K562 (cell line): ENCODE data around the gene CARMIL1. TPM values are rescaled to one million over a fixed set of nuclear protein-coding genes. Genes with fewer than 3 reads are reported as not detected.

Experiments used
- ATAC-seq: fragments of 200-7000 bp; cut with Tn5 transposase; 3 replicates; pipeline ENCODE4 v1.9.1; 2020; ENCODE audit warnings: moderate library complexity
- BruUV-seq: library from RNA; stranded (reverse); fragments of 400-500 nt; replicated peaks from 2 replicates; lab custom pipeline; 2021; lab: Mats Ljungman, UMichigan
- CTCF ChIA-PET: fragments of 300-600 bp; formaldehyde crosslinking; extraction: SDS; loops from one replicate; lab custom pipeline; 2021; ENCODE audit warnings: low intra/inter-chr PET ratio; lab: Yijun Ruan, JAX
- POLR2A ChIA-PET: fragments of 300-600, 350-650 bp; sonication (Branson Sonifier 250); formaldehyde crosslinking; extraction: SDS; loops from one replicate; lab custom pipeline; 2021; ENCODE audit warnings: antibody characterized with exemption, inconsistent platforms; lab: Yijun Ruan, JAX
- DNase-seq, 4 experiments: peaks; one replicate each; pipeline versions ENCODE4 v3.0.0 to v3.0.0-alpha.2; 2011 to 2018; ENCODE audit warnings: low spot score in 3 of 4, mixed read lengths in 3 of 4; ENCODE audit errors: extremely low read depth in 1 of 4
- FAIRE-seq: peaks from 2 replicates; lab custom pipeline; 2011; peaks lifted over from hg19 to GRCh38; lab: Jason Lieb, UNC
- H2AFZ ChIP-seq: 2 replicates; pipeline ENCODE4 v1.6.0; 2011; ENCODE audit warnings: low read depth, low read length, control low read depth, inconsistent platforms
- H3K27ac ChIP-seq: fragments of 200-600 bp; 3 replicates; pipeline ENCODE4 v1.8.0; 2011; ENCODE audit warnings: low read depth, mild to moderate bottlenecking, control low read depth, inconsistent platforms, low read length, moderate library complexity, mixed read lengths; ENCODE audit errors: extremely low read depth
- H3K27me3 ChIP-seq, 2 experiments: fragments of 300-600 bp in 1 of 2; 2 replicates in 1 of 2; 3 replicates in 1 of 2; pipeline versions ENCODE4 v1.6.0 to v1.8.0; 2011; ENCODE audit warnings: inconsistent platforms in 2 of 2, low read length in 2 of 2, mild to moderate bottlenecking in 1 of 2, mixed read lengths in 1 of 2, moderate library complexity in 1 of 2; ENCODE audit not compliant: control insufficient read depth in 2 of 2, insufficient read depth in 2 of 2
- H3K36me3 ChIP-seq: fragments of 300-600 bp; 3 replicates; pipeline ENCODE4 v1.8.0; 2011; ENCODE audit warnings: mild to moderate bottlenecking, low read length, inconsistent platforms; ENCODE audit not compliant: control insufficient read depth, insufficient read depth
- H3K4me1 ChIP-seq, 2 experiments: fragments of 200-600 bp in 1 of 2; replicated peaks in 1 of 2; 2 replicates in 1 of 2; 3 replicates in 1 of 2; pipeline versions ENCODE4 v1.5.1 to v1.8.0; 2011; ENCODE audit warnings: inconsistent platforms in 2 of 2, low read length in 2 of 2, mild to moderate bottlenecking in 1 of 2, mixed read lengths in 1 of 2, moderate library complexity in 1 of 2; ENCODE audit not compliant: control insufficient read depth in 2 of 2, insufficient read depth in 2 of 2
- H3K4me2 ChIP-seq: 2 replicates; pipeline ENCODE4 v1.6.1; 2011; ENCODE audit warnings: low read length, control low read depth, inconsistent platforms, mixed read lengths; ENCODE audit not compliant: insufficient read depth
- H3K4me3 ChIP-seq: fragments of 200-600 bp; sonication (generic), shearing (Covaris generic); 2 replicates; pipeline ENCODE4 v1.5.1; 2016; ENCODE audit warnings: control low read depth, inconsistent platforms
- H3K79me2 ChIP-seq: fragments of 200-600 bp; 3 replicates; pipeline ENCODE4 v1.8.0; 2011; ENCODE audit warnings: low read length, inconsistent platforms; ENCODE audit not compliant: control insufficient read depth, insufficient read depth
- H3K9ac ChIP-seq, 2 experiments: 2 replicates each; pipeline versions ENCODE4 v1.6.0 to v1.6.1; 2011; ENCODE audit warnings: low read depth in 2 of 2, low read length in 2 of 2, control low read depth in 1 of 2, inconsistent platforms in 1 of 2, mild to moderate bottlenecking in 1 of 2, mixed read lengths in 1 of 2; ENCODE audit not compliant: insufficient read depth in 1 of 2
- H3K9me1 ChIP-seq: one replicate; pipeline ENCODE4 v1.6.0; 2011; ENCODE audit warnings: inconsistent platforms, mild to moderate bottlenecking, low read length, moderate library complexity; ENCODE audit not compliant: control insufficient read depth, insufficient read depth
- H3K9me3 ChIP-seq: replicated peaks from 2 replicates; pipeline ENCODE4 v1.5.1; 2011; ENCODE audit warnings: low read depth, low read length, inconsistent platforms; ENCODE audit not compliant: control insufficient read depth, insufficient read depth
- H4K20me1 ChIP-seq: replicated peaks from 2 replicates; pipeline ENCODE4 v1.6.1; 2011; ENCODE audit warnings: low read length, inconsistent platforms, mixed read lengths; ENCODE audit not compliant: control insufficient read depth, insufficient read depth
- ATF3 ChIP-seq, 2 experiments: fragments of 450-650 bp in 1 of 2; sonication (generic) in 1 of 2; formaldehyde crosslinking in 1 of 2; IDR thresholded peaks in 1 of 2; conservative IDR thresholded peaks in 1 of 2; 2 replicates each; pipeline versions ENCODE4 v1.6.1 to v1.8.1; 2016 to 2023; ENCODE audit warnings: mild to moderate bottlenecking in 2 of 2, moderate library complexity in 2 of 2, inconsistent platforms in 1 of 2, missing genetic modification reagents in 1 of 2
- CTCFL ChIP-seq: IDR thresholded peaks from 2 replicates; pipeline ENCODE4 v1.6.1; 2011; ENCODE audit warnings: borderline replicate concordance, low read depth, mild to moderate bottlenecking, moderate library complexity, low read length; ENCODE audit not compliant: insufficient read depth, poor library complexity, severe bottlenecking
- ERF ChIP-seq: fragments of 450-650 bp; formaldehyde crosslinking; IDR thresholded peaks from 2 replicates; pipeline ENCODE4 v1.4.0; 2020; ENCODE audit warnings: mild to moderate bottlenecking, mixed read lengths
- RBM25 ChIP-seq: fragments of 200-400 bp; formaldehyde crosslinking; IDR thresholded peaks from 2 replicates; pipeline ENCODE4 v1.6.1; 2018; ENCODE audit warnings: low read length, low read depth, moderate library complexity; ENCODE audit not compliant: severe bottlenecking
- RFX7 ChIP-seq: fragments of 250-450 bp; sonication (Bioruptor Pico); IDR thresholded peaks from 2 replicates; pipeline ENCODE4 v1.5.1; 2021; ENCODE audit warnings: mild to moderate bottlenecking
- RREB1 ChIP-seq: fragments of 250-450 bp; sonication (Bioruptor Pico); IDR thresholded peaks from 2 replicates; pipeline ENCODE4 v1.4.0; 2020
- SIN3B ChIP-seq: fragments of 450-650 bp; IDR thresholded peaks from 2 replicates; pipeline ENCODE4 v1.6.1; 2017; ENCODE audit warnings: low read depth, mild to moderate bottlenecking, moderate library complexity
- THAP12 ChIP-seq: fragments of 250-450 bp; sonication (Bioruptor Pico); IDR thresholded peaks from 2 replicates; pipeline ENCODE4 v1.9.0; 2021; ENCODE audit warnings: mild to moderate bottlenecking, inconsistent platforms
- ZNF431 ChIP-seq: sonication (generic); formaldehyde crosslinking; IDR thresholded peaks from 2 replicates; pipeline ENCODE4 v1.8.0; 2022; ENCODE audit warnings: mild to moderate bottlenecking, missing genetic modification reagents
- WGBS: fragments of 100-300 bp; shearing (Covaris generic); methylation state at CpG from one replicate; pipeline ENCODE4 v1.1.6; 2016; ENCODE audit warnings: low coverage, mixed read lengths; ENCODE audit not compliant: insufficient coverage; ENCODE audit errors: missing lambda C conversion rate; 5-methylcytosine and 5-hydroxymethylcytosine counted together
- in situ Hi-C: fragments of 300-500 bp; cut with MboI; formaldehyde crosslinking; loops from 4 replicates; pipeline ENCODE4 v1.15.0; 2018; ENCODE audit warnings: inconsistent platforms, mixed read lengths
- intact Hi-C: fragments of 100-400 bp; cut with micrococcal nuclease; formaldehyde crosslinking; loops from 2 replicates; pipeline ENCODE4 v1.14.2; 2022
- polyA plus RNA-seq, 8 experiments: library from polyadenylated mRNA; depleted of rRNA in 4 of 8; stranded (reverse) in 5 of 8; unstranded in 3 of 8; fragments of >200 nt; fragmentation: Nextera tagmentation in 2 of 8; fragmentation: Illumina TruSeq in 1 of 8; extraction: Ambion mirVana in 2 of 8; extraction: Trizol in 1 of 8; gene quantifications; 2 replicates each; pipeline versions ENCODE4 v1.2.1 to v1.2.3, GENCODE V29; 2011 to 2014; ENCODE audit warnings: inconsistent platforms in 1 of 8, missing spikeins in 1 of 8
- total RNA-seq, 7 experiments: library from RNA; depleted of rRNA in 6 of 7; stranded (reverse); fragments of >200 nt in 6 of 7; fragmentation: Illumina TruSeq in 2 of 7; extraction: Trizol in 2 of 7; gene quantifications; 2 replicates each; pipeline versions ENCODE4 v1.2.1 to v1.2.3, GENCODE V29; 2011 to 2021; ENCODE audit warnings: low replicate concordance in 1 of 7

CARMIL1 gene
- total and polyA plus RNA-seq, 9 of the 15 experiments (the other 6 are each of a cell fraction or from before 2014, with no cell fraction given): 0.04 to 0.32 (median 0.10) TPM; not detected in 1

- WGBS: 4% methylated on average over 2 of the region's 2 CpGs
- no peak for TF ChIP-seq ERF
- TF ChIP-seq CTCFL: no peak
- no peak for TF ChIP-seq SIN3B
- no peak for TF ChIP-seq RREB1 (CRISPR knock-in tag)
- TF ChIP-seq ZNF431 (CRISPR knock-in tag): no peak
- TF ChIP-seq RBM25: no peak
- TF ChIP-seq RFX7 (CRISPR knock-in tag): no peak
- TF ChIP-seq THAP12 (CRISPR knock-in tag): no peak
- TF ChIP-seq ATF3 (IDR thresholded peaks at IDR 0.05): no peak
- TF ChIP-seq ATF3 (CRISPR knock-in tag; conservative IDR thresholded peaks at IDR 0.05): no peak
Measured at GRCh38 chr6:25576919-25577318, 297.7 kb downstream of the CARMIL1 start.

More at GRCh38 chr6:25576919-25577318, 297.7 kb downstream of the CARMIL1 start:
- H3K9me1 ChIP-seq: no peaks in the 10 kb centered on the region
- H3K79me2 ChIP-seq: no peaks in the 10 kb centered on the region
- CTCF ChIA-PET: no interaction called here
- H3K4me3 ChIP-seq: no peak overlapping the region
- in situ Hi-C loops: no loop called here
- no peak overlapping the region for H2AFZ ChIP-seq
- FAIRE-seq (no peak), DNase-seq (no peak), ATAC-seq (no peak)
- H3K4me1 ChIP-seq: no peaks in the 10 kb centered on the region
- H3K27me3 ChIP-seq: no peaks in the 10 kb centered on the region; a peak in 2 of 5 replicates
- intact Hi-C loops: no loop called here
- H4K20me1 ChIP-seq: 0 out of 2 replicates have a peak, but pooled peaks cover 2% of the 10 kb centered on the region
- H3K36me3 ChIP-seq: no peaks in the 10 kb centered on the region
- H3K9ac ChIP-seq: no peak overlapping the region
- H3K9me3 ChIP-seq: no peaks in the 10 kb centered on the region
- no peak overlapping the region for H3K27ac ChIP-seq
- POLR2A ChIA-PET: no interaction called here
- no TSS peak for BruUV-seq
- H3K4me2 ChIP-seq: no peak overlapping the region
